H1 (cell line): ENCODE results near the gene GALR1. TPM values are rescaled to one million over a fixed set of nuclear protein-coding genes. Genes with fewer than 3 reads are reported as not detected.

Source experiments
- CTCF ChIA-PET: fragments of 300-600 bp; sonication (Branson Sonifier 250); formaldehyde crosslinking; loops from one replicate; lab custom pipeline; 2021; ENCODE audit not compliant: partially characterized antibody; lab: Charles Lee
- POLR2A ChIA-PET: fragments of 300-600 bp; sonication (Branson Sonifier 250); formaldehyde crosslinking; loops from one replicate; lab custom pipeline; 2021; ENCODE audit warnings: inconsistent platforms; ENCODE audit not compliant: partially characterized antibody; lab: Charles Lee
- DNase-seq, 2 experiments: peaks; one replicate each; pipeline versions ENCODE4 v3.0.0 to v3.0.0-alpha.2; 2010 to 2022; ENCODE audit warnings: low spot score in 2 of 2, low read depth in 1 of 2, mixed read lengths in 1 of 2
- FAIRE-seq: peaks from 2 replicates; lab custom pipeline; 2011; peaks lifted over from hg19 to GRCh38; lab: Jason Lieb, UNC
- H2AFZ ChIP-seq: 2 replicates; pipeline ENCODE4 v1.8.1; 2012; ENCODE audit warnings: low read length, inconsistent platforms
- H2AK5ac ChIP-seq: 2 replicates; pipeline ENCODE4 v1.6.1; 2013; ENCODE audit warnings: low read depth, low read length
- H2BK120ac ChIP-seq: replicated peaks from 2 replicates; pipeline ENCODE3; 2013; ENCODE audit warnings: low read depth, low read length, inconsistent platforms
- H2BK12ac ChIP-seq: 2 replicates; pipeline ENCODE4 v1.6.1; 2013; ENCODE audit warnings: low read depth, low read length
- H2BK15ac ChIP-seq: 2 replicates; pipeline ENCODE4 v1.6.1; 2013; ENCODE audit warnings: low read length
- H2BK20ac ChIP-seq: 2 replicates; pipeline ENCODE4 v1.6.1; 2013; ENCODE audit warnings: low read length
- H2BK5ac ChIP-seq: 2 replicates; pipeline ENCODE4 v1.6.1; 2013; ENCODE audit warnings: low read depth, low read length
- H3K14ac ChIP-seq: 2 replicates; pipeline ENCODE4 v1.6.1; 2013; ENCODE audit warnings: inconsistent platforms; ENCODE audit not compliant: insufficient read length
- H3K18ac ChIP-seq: 2 replicates; pipeline ENCODE4 v1.6.1; 2013; ENCODE audit warnings: low read length; ENCODE audit errors: extremely low read depth
- H3K23ac ChIP-seq: 2 replicates; pipeline ENCODE4 v1.6.1; 2013; ENCODE audit warnings: inconsistent platforms; ENCODE audit not compliant: insufficient read length
- H3K23me2 ChIP-seq: 2 replicates; pipeline ENCODE4 v1.6.1; 2013; ENCODE audit warnings: low read depth, low read length
- H3K27ac ChIP-seq: 2 replicates; pipeline ENCODE4 v1.6.1; 2011; ENCODE audit warnings: low read depth, low read length, inconsistent platforms
- H3K27me3 ChIP-seq, 4 experiments: replicated peaks in 1 of 4; 1 replicate in 1 of 4; 2 replicates in 3 of 4; pipeline versions ENCODE4 v1.6.1 to v1.8.1; 2011 to 2013; ENCODE audit warnings: low read length in 3 of 4, mild to moderate bottlenecking in 3 of 4, inconsistent platforms in 2 of 4, mixed read lengths in 2 of 4, moderate library complexity in 1 of 4; ENCODE audit not compliant: control insufficient read depth in 3 of 4, insufficient read depth in 3 of 4; ENCODE audit errors: extremely low read depth in 1 of 4
- H3K36me3 ChIP-seq, 4 experiments: 2 replicates each; pipeline versions ENCODE4 v1.6.1 to v1.8.1; 2011 to 2013; ENCODE audit warnings: mild to moderate bottlenecking in 4 of 4, low read length in 3 of 4, moderate library complexity in 2 of 4, control low read depth in 1 of 4, inconsistent platforms in 1 of 4; ENCODE audit not compliant: insufficient read depth in 4 of 4, control insufficient read depth in 2 of 4
- H3K4ac ChIP-seq: replicated peaks from 2 replicates; pipeline ENCODE3; 2013; ENCODE audit warnings: low read length, low read depth, mixed read lengths, inconsistent platforms; ENCODE audit not compliant: insufficient read length
- H3K4me1 ChIP-seq, 4 experiments: replicated peaks in 1 of 4; 1 replicate in 1 of 4; 2 replicates in 3 of 4; pipeline versions ENCODE4 v1.6.1 to v1.8.1; 2011 to 2013; ENCODE audit warnings: low read length in 3 of 4, inconsistent platforms in 2 of 4, mixed read lengths in 1 of 4; ENCODE audit not compliant: insufficient read depth in 4 of 4, control insufficient read depth in 3 of 4
- H3K4me2 ChIP-seq, 2 experiments: 2 replicates each; pipeline versions ENCODE4 v1.6.1 to v1.8.1; 2011 to 2013; ENCODE audit warnings: low read depth in 2 of 2, low read length in 2 of 2, control low read depth in 1 of 2, inconsistent platforms in 1 of 2, mild to moderate bottlenecking in 1 of 2; ENCODE audit not compliant: insufficient read depth in 1 of 2
- H3K4me3 ChIP-seq, 4 experiments: fragments of 200-600, 300-600 bp in 1 of 4; sonication (generic), shearing (Covaris generic), sonication (Bioruptor Twin) in 1 of 4; 2 replicates each; pipeline versions ENCODE4 v1.5.1 to v1.8.1; 2011 to 2016; ENCODE audit warnings: low read length in 4 of 4, low read depth in 3 of 4, control low read depth in 2 of 4, inconsistent platforms in 2 of 4, mild to moderate bottlenecking in 2 of 4, mixed read lengths in 1 of 4, moderate library complexity in 1 of 4; ENCODE audit not compliant: insufficient read depth in 2 of 4; ENCODE audit errors: extremely low read depth in 1 of 4
- H3K56ac ChIP-seq: replicated peaks from 2 replicates; pipeline ENCODE3; 2013; ENCODE audit warnings: low read depth, mild to moderate bottlenecking, mixed read lengths, low read length, inconsistent platforms; ENCODE audit not compliant: insufficient read length
- H3K79me1 ChIP-seq: 2 replicates; pipeline ENCODE4 v1.6.1; 2013; ENCODE audit warnings: low read depth, low read length, control low read depth
- H3K79me2 ChIP-seq, 2 experiments: 2 replicates each; pipeline versions ENCODE4 v1.6.1 to v1.8.1; 2012 to 2013; ENCODE audit warnings: low read length in 2 of 2, mild to moderate bottlenecking in 2 of 2, inconsistent platforms in 1 of 2; ENCODE audit not compliant: insufficient read depth in 2 of 2, control insufficient read depth in 1 of 2
- H3K9ac ChIP-seq, 4 experiments: replicated peaks in 1 of 4; 1 replicate in 1 of 4; 2 replicates in 3 of 4; pipeline versions ENCODE4 v1.6.1 to v1.8.1; 2011 to 2013; ENCODE audit warnings: low read depth in 3 of 4, low read length in 3 of 4, control low read depth in 2 of 4, mild to moderate bottlenecking in 2 of 4, moderate library complexity in 2 of 4, inconsistent platforms in 1 of 4; ENCODE audit errors: extremely low read depth in 1 of 4
- H3K9me3 ChIP-seq, 2 experiments: 2 replicates each; pipeline versions ENCODE4 v1.6.1 to v1.8.1; 2012 to 2013; ENCODE audit warnings: mild to moderate bottlenecking in 2 of 2, moderate library complexity in 2 of 2, control low read depth in 1 of 2, inconsistent platforms in 1 of 2, low read depth in 1 of 2, low read length in 1 of 2, mixed read lengths in 1 of 2; ENCODE audit not compliant: insufficient read depth in 2 of 2
- H4K20me1 ChIP-seq, 2 experiments: replicated peaks in 1 of 2; 2 replicates each; pipeline versions ENCODE3 to v1.8.1; 2011 to 2013; ENCODE audit warnings: inconsistent platforms in 2 of 2, low read length in 2 of 2, mild to moderate bottlenecking in 1 of 2; ENCODE audit not compliant: insufficient read depth in 2 of 2, control insufficient read depth in 1 of 2
- H4K5ac ChIP-seq: 2 replicates; pipeline ENCODE4 v1.6.1; 2013; ENCODE audit warnings: low read length, low read depth, mixed read lengths, inconsistent platforms; ENCODE audit not compliant: insufficient read length
- H4K8ac ChIP-seq: 2 replicates; pipeline ENCODE4 v1.8.0; 2013; ENCODE audit warnings: mild to moderate bottlenecking, moderate library complexity, low read length, inconsistent platforms; ENCODE audit not compliant: insufficient read depth; ENCODE audit errors: extremely low read depth
- H4K91ac ChIP-seq: replicated peaks from 2 replicates; pipeline ENCODE3; 2013; ENCODE audit warnings: low read length, mixed read lengths, inconsistent platforms; ENCODE audit not compliant: insufficient read length
- BCL11A ChIP-seq, 2 experiments: IDR thresholded peaks; one replicate each; pipeline ENCODE4 v1.6.1; 2011; ENCODE audit warnings: low read depth in 2 of 2, low read length in 2 of 2, mild to moderate bottlenecking in 2 of 2
- CBX5 ChIP-seq: fragments of 300-800, 300-1000 bp; sonication (generic); IDR thresholded peaks from 2 replicates; pipeline ENCODE4 v1.7.1; 2016; ENCODE audit warnings: antibody characterized with exemption, low read length, low read depth
- HDAC6 ChIP-seq: IDR thresholded peaks from one replicate; pipeline ENCODE4 v1.7.1; 2012; ENCODE audit warnings: low read depth, mild to moderate bottlenecking, inconsistent platforms, low read length, moderate library complexity
- JUND ChIP-seq: IDR thresholded peaks from 2 replicates; pipeline ENCODE4 v1.6.1; 2011; ENCODE audit warnings: mild to moderate bottlenecking, improper control_type of control experiment, low read length
- KDM5A ChIP-seq: fragments of 200-600 bp; IDR thresholded peaks from 2 replicates; pipeline ENCODE4 v1.7.1; 2012; ENCODE audit warnings: mild to moderate bottlenecking, low read length, inconsistent platforms, mixed read lengths
- NANOG ChIP-seq: IDR thresholded peaks from 2 replicates; pipeline ENCODE4 v1.6.1; 2011; ENCODE audit warnings: low read length, low read depth, mild to moderate bottlenecking, inconsistent platforms; ENCODE audit not compliant: insufficient read depth, poor library complexity, severe bottlenecking
- POU5F1 ChIP-seq: IDR thresholded peaks from 2 replicates; pipeline ENCODE4 v1.6.1; 2011; ENCODE audit warnings: low read depth, mild to moderate bottlenecking, low read length, moderate library complexity
- TEAD4 ChIP-seq: IDR thresholded peaks from 2 replicates; pipeline ENCODE4 v1.6.1; 2012; ENCODE audit warnings: low read depth, low read length, inconsistent platforms, mixed read lengths
- WGBS, 2 experiments: shearing (Covaris generic) in 1 of 2; methylation state at CpG; one replicate each; pipeline versions ENCODE4 v1.1.6 to v1.1.7; 2013 to 2015; ENCODE audit warnings: low lambda C conversion rate in 2 of 2, mixed read lengths in 2 of 2, inconsistent platforms in 1 of 2, low coverage in 1 of 2, missing lambda C conversion rate in 1 of 2; ENCODE audit not compliant: insufficient replicate concordance in 2 of 2, insufficient coverage in 1 of 2, insufficient read length in 1 of 2; ENCODE audit errors: extremely low coverage in 1 of 2, missing lambda C conversion rate in 1 of 2; 5-methylcytosine and 5-hydroxymethylcytosine counted together
- polyA plus RNA-seq, 7 experiments: library from polyadenylated mRNA; depleted of rRNA in 3 of 7; stranded (reverse) in 5 of 7; unstranded in 2 of 7; fragments of >200 nt in 5 of 7; fragments of 200-250 nt in 2 of 7; gene quantifications; 1 replicate in 5 of 7; 2 replicates in 1 of 7; 4 replicates in 1 of 7; pipeline versions ENCODE4 v1.2.1 to v1.2.3, GENCODE V29; 2011 to 2013; ENCODE audit warnings: missing spikeins in 2 of 7, mixed read lengths in 2 of 7
- total RNA-seq: library from RNA; stranded (reverse); fragmentation: NEBNext Ultra II Directional; extraction: Animal tissue kit (Norgen Biotek cat#: 25700); gene quantifications from 2 replicates; pipeline ENCODE4 v1.2.1, GENCODE V29; 2021
- TF ChIP-seq, protein P1 (sequence below): IDR thresholded peaks from 2 replicates; pipeline ENCODE4 v1.6.1; 2012; ENCODE audit warnings: low read length, inconsistent platforms

Gene GALR1
- total and polyA plus RNA-seq, 2 of the 8 experiments (the other 6 are each of a cell fraction or from before 2014, with no cell fraction given): 0.09 to 1.6 TPM

DNA sequence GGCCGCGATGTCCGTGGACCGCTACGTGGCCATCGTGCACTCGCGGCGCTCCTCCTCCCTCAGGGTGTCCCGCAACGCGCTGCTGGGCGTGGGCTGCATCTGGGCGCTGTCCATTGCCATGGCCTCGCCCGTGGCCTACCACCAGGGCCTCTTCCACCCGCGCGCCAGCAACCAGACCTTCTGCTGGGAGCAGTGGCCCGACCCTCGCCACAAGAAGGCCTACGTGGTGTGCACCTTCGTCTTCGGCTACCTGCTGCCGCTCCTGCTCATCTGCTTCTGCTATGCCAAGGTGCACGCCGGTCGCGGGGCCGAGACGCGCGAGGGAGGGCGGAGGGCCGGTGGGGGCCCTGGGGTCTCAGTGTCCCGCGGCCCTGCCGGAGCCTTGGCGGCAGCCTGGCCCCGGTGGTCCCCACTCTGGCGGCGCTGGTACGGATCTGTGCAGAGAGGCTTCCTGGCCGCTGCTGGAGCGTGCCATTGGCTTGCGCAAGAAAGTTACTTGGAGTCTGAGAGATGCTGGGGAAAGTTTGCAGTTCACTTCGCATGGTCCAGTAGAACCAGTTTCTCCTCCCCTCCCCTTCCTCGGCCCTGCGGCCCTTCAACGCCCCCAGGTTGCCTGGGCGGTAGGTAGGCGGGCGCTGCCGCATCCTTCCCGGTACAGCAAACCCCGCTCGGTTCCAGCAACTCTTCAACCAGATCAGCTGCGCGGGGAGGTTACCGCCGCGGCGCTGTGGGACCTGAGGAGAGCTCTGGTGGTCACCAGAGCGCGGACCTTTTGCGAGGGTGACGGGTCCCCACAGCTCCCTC, 1.5 kb downstream of the GALR1 start:
- no peaks in the 10 kb centered on the region for H3K79me2 ChIP-seq
- CTCF ChIA-PET: interaction anchor here (0.9 to 1.2 kb wide), 3 partner anchors 9 to 100 kb away, joined by 3 to 5 read pairs (median 5); no protein-coding TSS in a partner anchor
- peaks cover 2 to 4% of the 10 kb centered on the region in 2 experiments; a peak in 1 of 4 replicates for H3K9me3 ChIP-seq
- H3K56ac ChIP-seq: no peak overlapping the region
- 0 out of 2 replicates have a peak overlapping the region, but pooled peaks have one; percentile 58 for H2AFZ ChIP-seq
- H4K5ac ChIP-seq: no peak overlapping the region
- 6% methylated on average over 38 of the region's 67 CpGs; no CpG with 5 or more reads in 1 of the 2 experiments for WGBS, 2 experiments
- no peak overlapping the region for H3K23ac ChIP-seq
- H3K27me3 ChIP-seq: peaks cover 37 to 51% (median 46%) of the 10 kb centered on the region in 4 experiments
- no peak overlapping the region; the same call in none of the 2 replicates for H4K8ac ChIP-seq
- H3K14ac ChIP-seq: no peak overlapping the region
- peak overlapping the region; percentile 84 to 100 for H3K4me2 ChIP-seq
- H2BK12ac ChIP-seq: peak overlapping the region; percentile 82; the same call in 1 of the 2 replicates
- H2BK20ac ChIP-seq: peak overlapping the region; percentile 18; the same call in 1 of the 2 replicates
- peaks cover 11 to 14% (median 12%) of the 10 kb centered on the region in 4 experiments for H3K4me1 ChIP-seq
- H3K9ac ChIP-seq: no peak overlapping the region
- peaks cover 29% of the 10 kb centered on the region; the same call in 1 of the 2 replicates for H3K23me2 ChIP-seq
- DNase-seq (peak in 1 of 2 experiments; percentile 79), FAIRE-seq (no peak)
- H3K18ac ChIP-seq: peak overlapping the region; percentile 13; the same call in 1 of the 2 replicates
- no peak overlapping the region for H2BK120ac ChIP-seq
- H3K4me3 ChIP-seq: peak overlapping the region; percentile 30 to 70 (median 48)
- peak overlapping the region; percentile 66 for H4K91ac ChIP-seq
- POLR2A ChIA-PET: no interaction called here
- no peak overlapping the region for H3K27ac ChIP-seq
- H2AK5ac ChIP-seq: no peak overlapping the region
- no peak overlapping the region for H3K4ac ChIP-seq
- peaks cover 0 to 4% of the 10 kb centered on the region in 2 experiments for H4K20me1 ChIP-seq
- H3K79me1 ChIP-seq: no peaks in the 10 kb centered on the region
- H2BK5ac ChIP-seq: no peak overlapping the region; the same call in 1 of the 2 replicates
- peak overlapping the region; percentile 95; the same call in 1 of the 2 replicates for H2BK15ac ChIP-seq
- H3K36me3 ChIP-seq: no peaks in the 10 kb centered on the region
- TF ChIP-seq CBX5 (no peak), BCL11A (IDR thresholded peaks at IDR 0.05; ENCODE audit: low read depth in 2 of 2, low read length in 2 of 2) (no peak), HDAC6 (no peak), TEAD4 (no peak), POU5F1 (no peak), NANOG (no peak), KDM5A (no peak), JUND (no peak)
- TF ChIP-seq, protein P1, sequence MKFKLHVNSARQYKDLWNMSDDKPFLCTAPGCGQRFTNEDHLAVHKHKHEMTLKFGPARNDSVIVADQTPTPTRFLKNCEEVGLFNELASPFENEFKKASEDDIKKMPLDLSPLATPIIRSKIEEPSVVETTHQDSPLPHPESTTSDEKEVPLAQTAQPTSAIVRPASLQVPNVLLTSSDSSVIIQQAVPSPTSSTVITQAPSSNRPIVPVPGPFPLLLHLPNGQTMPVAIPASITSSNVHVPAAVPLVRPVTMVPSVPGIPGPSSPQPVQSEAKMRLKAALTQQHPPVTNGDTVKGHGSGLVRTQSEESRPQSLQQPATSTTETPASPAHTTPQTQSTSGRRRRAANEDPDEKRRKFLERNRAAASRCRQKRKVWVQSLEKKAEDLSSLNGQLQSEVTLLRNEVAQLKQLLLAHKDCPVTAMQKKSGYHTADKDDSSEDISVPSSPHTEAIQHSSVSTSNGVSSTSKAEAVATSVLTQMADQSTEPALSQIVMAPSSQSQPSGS: no peak
